Sigmoid colon (tissue), 3 donors: Measurements from ENCODE around the gene RAI14.

Experiments used
- POLR2A ChIP-seq, 2 donors: fragments of 450-650 bp; IDR thresholded peaks; one replicate each; pipeline ENCODE4 v1.6.1; 2016; ENCODE audit warnings: antibody characterized with exemption in 2 of 2, mild to moderate bottlenecking in 2 of 2, moderate library complexity in 2 of 2
- TF ChIP-seq, protein P1 (sequence below), 4 experiments: fragments of 450-650 bp in 3 of 4; fragments of 200-600 bp in 1 of 4; IDR thresholded peaks; one replicate each; pipeline ENCODE4 v1.5.1; 2016 to 2019; ENCODE audit warnings: antibody characterized with exemption in 4 of 4, mild to moderate bottlenecking in 3 of 4, moderate library complexity in 2 of 4

DNA sequence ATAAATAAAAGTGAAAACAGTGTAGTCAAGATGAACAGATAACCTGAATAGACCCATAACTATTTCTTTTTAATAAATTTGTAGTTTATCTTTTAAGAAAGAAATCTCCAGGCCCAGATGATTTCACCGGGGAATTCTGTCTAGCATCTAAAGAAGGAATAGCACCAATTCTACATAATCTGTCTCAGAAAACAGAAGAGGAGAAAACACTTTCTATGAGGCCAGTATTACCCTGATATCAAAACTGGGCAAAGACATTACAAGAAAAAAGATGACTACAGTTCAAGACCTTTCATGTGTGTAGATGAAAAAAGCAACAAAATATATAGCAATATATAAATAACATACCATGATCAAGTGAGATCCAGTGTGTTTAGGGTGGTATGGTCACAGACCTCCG is 214.3 kb downstream of the RAI14 start:
- TF ChIP-seq POLR2A (IDR thresholded peaks at IDR 0.05): no peak
- TF ChIP-seq, protein P1, sequence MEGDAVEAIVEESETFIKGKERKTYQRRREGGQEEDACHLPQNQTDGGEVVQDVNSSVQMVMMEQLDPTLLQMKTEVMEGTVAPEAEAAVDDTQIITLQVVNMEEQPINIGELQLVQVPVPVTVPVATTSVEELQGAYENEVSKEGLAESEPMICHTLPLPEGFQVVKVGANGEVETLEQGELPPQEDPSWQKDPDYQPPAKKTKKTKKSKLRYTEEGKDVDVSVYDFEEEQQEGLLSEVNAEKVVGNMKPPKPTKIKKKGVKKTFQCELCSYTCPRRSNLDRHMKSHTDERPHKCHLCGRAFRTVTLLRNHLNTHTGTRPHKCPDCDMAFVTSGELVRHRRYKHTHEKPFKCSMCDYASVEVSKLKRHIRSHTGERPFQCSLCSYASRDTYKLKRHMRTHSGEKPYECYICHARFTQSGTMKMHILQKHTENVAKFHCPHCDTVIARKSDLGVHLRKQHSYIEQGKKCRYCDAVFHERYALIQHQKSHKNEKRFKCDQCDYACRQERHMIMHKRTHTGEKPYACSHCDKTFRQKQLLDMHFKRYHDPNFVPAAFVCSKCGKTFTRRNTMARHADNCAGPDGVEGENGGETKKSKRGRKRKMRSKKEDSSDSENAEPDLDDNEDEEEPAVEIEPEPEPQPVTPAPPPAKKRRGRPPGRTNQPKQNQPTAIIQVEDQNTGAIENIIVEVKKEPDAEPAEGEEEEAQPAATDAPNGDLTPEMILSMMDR (IDR thresholded peaks at IDR 0.05): no peak
